K562 (cell line): ENCODE data around the gene CDH6. TPM values are rescaled to one million over a fixed set of nuclear protein-coding genes. Genes with fewer than 3 reads are reported as not detected.

ENCODE experiments used
- ATAC-seq: fragments of 200-7000 bp; cut with Tn5 transposase; 3 replicates; pipeline ENCODE4 v1.9.1; 2020; ENCODE audit warnings: moderate library complexity
- BruUV-seq: library from RNA; stranded (reverse); fragments of 400-500 nt; replicated peaks from 2 replicates; lab custom pipeline; 2021; lab: Mats Ljungman, UMichigan
- CTCF ChIA-PET: fragments of 300-600 bp; formaldehyde crosslinking; extraction: SDS; loops from one replicate; lab custom pipeline; 2021; ENCODE audit warnings: low intra/inter-chr PET ratio; lab: Yijun Ruan, JAX
- POLR2A ChIA-PET: fragments of 300-600, 350-650 bp; sonication (Branson Sonifier 250); formaldehyde crosslinking; extraction: SDS; loops from one replicate; lab custom pipeline; 2021; ENCODE audit warnings: antibody characterized with exemption, inconsistent platforms; lab: Yijun Ruan, JAX
- DNase-seq, 4 experiments: peaks; one replicate each; pipeline versions ENCODE4 v3.0.0 to v3.0.0-alpha.2; 2011 to 2018; ENCODE audit warnings: low spot score in 3 of 4, mixed read lengths in 3 of 4; ENCODE audit errors: extremely low read depth in 1 of 4
- FAIRE-seq: peaks from 2 replicates; lab custom pipeline; 2011; peaks lifted over from hg19 to GRCh38; lab: Jason Lieb, UNC
- H2AFZ ChIP-seq: 2 replicates; pipeline ENCODE4 v1.6.0; 2011; ENCODE audit warnings: low read depth, low read length, control low read depth, inconsistent platforms
- H3K27ac ChIP-seq: fragments of 200-600 bp; 3 replicates; pipeline ENCODE4 v1.8.0; 2011; ENCODE audit warnings: low read depth, mild to moderate bottlenecking, control low read depth, inconsistent platforms, low read length, moderate library complexity, mixed read lengths; ENCODE audit errors: extremely low read depth
- H3K27me3 ChIP-seq, 2 experiments: fragments of 300-600 bp in 1 of 2; 2 replicates in 1 of 2; 3 replicates in 1 of 2; pipeline versions ENCODE4 v1.6.0 to v1.8.0; 2011; ENCODE audit warnings: inconsistent platforms in 2 of 2, low read length in 2 of 2, mild to moderate bottlenecking in 1 of 2, mixed read lengths in 1 of 2, moderate library complexity in 1 of 2; ENCODE audit not compliant: control insufficient read depth in 2 of 2, insufficient read depth in 2 of 2
- H3K36me3 ChIP-seq: fragments of 300-600 bp; 3 replicates; pipeline ENCODE4 v1.8.0; 2011; ENCODE audit warnings: mild to moderate bottlenecking, low read length, inconsistent platforms; ENCODE audit not compliant: control insufficient read depth, insufficient read depth
- H3K4me1 ChIP-seq, 2 experiments: fragments of 200-600 bp in 1 of 2; replicated peaks in 1 of 2; 2 replicates in 1 of 2; 3 replicates in 1 of 2; pipeline versions ENCODE4 v1.5.1 to v1.8.0; 2011; ENCODE audit warnings: inconsistent platforms in 2 of 2, low read length in 2 of 2, mild to moderate bottlenecking in 1 of 2, mixed read lengths in 1 of 2, moderate library complexity in 1 of 2; ENCODE audit not compliant: control insufficient read depth in 2 of 2, insufficient read depth in 2 of 2
- H3K4me2 ChIP-seq: 2 replicates; pipeline ENCODE4 v1.6.1; 2011; ENCODE audit warnings: low read length, control low read depth, inconsistent platforms, mixed read lengths; ENCODE audit not compliant: insufficient read depth
- H3K4me3 ChIP-seq: fragments of 200-600 bp; sonication (generic), shearing (Covaris generic); 2 replicates; pipeline ENCODE4 v1.5.1; 2016; ENCODE audit warnings: control low read depth, inconsistent platforms
- H3K79me2 ChIP-seq: fragments of 200-600 bp; 3 replicates; pipeline ENCODE4 v1.8.0; 2011; ENCODE audit warnings: low read length, inconsistent platforms; ENCODE audit not compliant: control insufficient read depth, insufficient read depth
- H3K9ac ChIP-seq, 2 experiments: 2 replicates each; pipeline versions ENCODE4 v1.6.0 to v1.6.1; 2011; ENCODE audit warnings: low read depth in 2 of 2, low read length in 2 of 2, control low read depth in 1 of 2, inconsistent platforms in 1 of 2, mild to moderate bottlenecking in 1 of 2, mixed read lengths in 1 of 2; ENCODE audit not compliant: insufficient read depth in 1 of 2
- H3K9me1 ChIP-seq: one replicate; pipeline ENCODE4 v1.6.0; 2011; ENCODE audit warnings: inconsistent platforms, mild to moderate bottlenecking, low read length, moderate library complexity; ENCODE audit not compliant: control insufficient read depth, insufficient read depth
- H3K9me3 ChIP-seq: replicated peaks from 2 replicates; pipeline ENCODE4 v1.5.1; 2011; ENCODE audit warnings: low read depth, low read length, inconsistent platforms; ENCODE audit not compliant: control insufficient read depth, insufficient read depth
- H4K20me1 ChIP-seq: replicated peaks from 2 replicates; pipeline ENCODE4 v1.6.1; 2011; ENCODE audit warnings: low read length, inconsistent platforms, mixed read lengths; ENCODE audit not compliant: control insufficient read depth, insufficient read depth
- ATF2 ChIP-seq: sonication (generic); formaldehyde crosslinking; IDR thresholded peaks from 2 replicates; pipeline ENCODE4 v1.8.1; 2022; ENCODE audit warnings: missing genetic modification reagents
- EGR1 ChIP-seq: fragments of 450-650 bp; conservative IDR thresholded peaks from 2 replicates; pipeline ENCODE4 v1.6.1; 2017; ENCODE audit warnings: mild to moderate bottlenecking
- ETV6 ChIP-seq, 3 experiments: fragments of 150-350 bp in 1 of 3; sonication (generic) in 1 of 3; formaldehyde crosslinking in 1 of 3; IDR thresholded peaks; 2 replicates each; pipeline versions ENCODE4 v1.6.1 to v1.8.0; 2014 to 2022; ENCODE audit warnings: borderline replicate concordance in 2 of 3, low read depth in 2 of 3, antibody characterized with exemption in 1 of 3, low read length in 1 of 3, mild to moderate bottlenecking in 1 of 3, missing genetic modification reagents in 1 of 3
- MAFK ChIP-seq: IDR thresholded peaks from 2 replicates; pipeline ENCODE4 v1.6.1; 2011; ENCODE audit warnings: low read length, improper control_type of control experiment
- PRMT5 ChIP-seq: sonication (generic); formaldehyde crosslinking; IDR thresholded peaks from 2 replicates; pipeline ENCODE4 v1.5.0; 2020; ENCODE audit warnings: missing genetic modification reagents
- SMARCB1 ChIP-seq: IDR thresholded peaks from 2 replicates; pipeline ENCODE4 v1.6.1; 2011; ENCODE audit warnings: improper control_type of control experiment, low read depth; ENCODE audit not compliant: insufficient read length
- TBP ChIP-seq: optimal IDR thresholded peaks from 2 replicates; pipeline ENCODE3; 2011; ENCODE audit warnings: low read depth, low read length, improper control_type of control experiment
- THAP7 ChIP-seq: fragments of 250-450 bp; sonication (Bioruptor Pico); IDR thresholded peaks from 2 replicates; pipeline ENCODE4 v1.5.0; 2021
- XRCC3 ChIP-seq: fragments of 450-650 bp; IDR thresholded peaks from 2 replicates; pipeline ENCODE4 v1.6.1; 2017; ENCODE audit warnings: mild to moderate bottlenecking, moderate library complexity
- ZC3H11A ChIP-seq: IDR thresholded peaks from 2 replicates; pipeline ENCODE4 v1.6.1; 2012; ENCODE audit warnings: low read depth, low read length, improper control_type of control experiment
- in situ Hi-C: fragments of 300-500 bp; cut with MboI; formaldehyde crosslinking; loops from 4 replicates; pipeline ENCODE4 v1.15.0; 2018; ENCODE audit warnings: inconsistent platforms, mixed read lengths
- intact Hi-C: fragments of 100-400 bp; cut with micrococcal nuclease; formaldehyde crosslinking; loops from 2 replicates; pipeline ENCODE4 v1.14.2; 2022
- polyA plus RNA-seq, 8 experiments: library from polyadenylated mRNA; depleted of rRNA in 4 of 8; stranded (reverse) in 5 of 8; unstranded in 3 of 8; fragments of >200 nt; fragmentation: Nextera tagmentation in 2 of 8; fragmentation: Illumina TruSeq in 1 of 8; extraction: Ambion mirVana in 2 of 8; extraction: Trizol in 1 of 8; gene quantifications; 2 replicates each; pipeline versions ENCODE4 v1.2.1 to v1.2.3, GENCODE V29; 2011 to 2014; ENCODE audit warnings: inconsistent platforms in 1 of 8, missing spikeins in 1 of 8
- total RNA-seq, 7 experiments: library from RNA; depleted of rRNA in 6 of 7; stranded (reverse); fragments of >200 nt in 6 of 7; fragmentation: Illumina TruSeq in 2 of 7; extraction: Trizol in 2 of 7; gene quantifications; 2 replicates each; pipeline versions ENCODE4 v1.2.1 to v1.2.3, GENCODE V29; 2011 to 2021; ENCODE audit warnings: low replicate concordance in 1 of 7
- TF ChIP-seq, protein P1 (sequence below): fragments of 450-650 bp; IDR thresholded peaks from 2 replicates; pipeline ENCODE4 v1.6.1; 2016; ENCODE audit warnings: missing biosample characterization, missing genetic modification characterization
- TF ChIP-seq, protein P2 (sequence below): sonication (generic); formaldehyde crosslinking; IDR thresholded peaks from 2 replicates; pipeline ENCODE4 v1.8.0; 2022; ENCODE audit warnings: missing genetic modification reagents, mild to moderate bottlenecking, borderline replicate concordance
- TF ChIP-seq, protein P3 (sequence below): fragments of 250-450 bp; sonication (Bioruptor Pico); IDR thresholded peaks from 2 replicates; pipeline ENCODE4 v1.4.0; 2020; ENCODE audit warnings: mild to moderate bottlenecking, moderate library complexity

CDH6 gene
- total and polyA plus RNA-seq, 9 of the 15 experiments (the other 6 are each of a cell fraction or from before 2014, with no cell fraction given) = not detected

GRCh38 chr5:31346896-31347551 is 153.5 kb downstream of the CDH6 start (continued):
- TF ChIP-seq ATF2 (no peak), SMARCB1 (no peak)

GRCh38 chr5:31347552-31347905 is 154.0 kb downstream of the CDH6 start:
- ChIA-PET POLR2A (interaction anchor here (1.1 kb wide), 1 partner anchor 13 kb away, joined by 3 read pairs; no protein-coding TSS in a partner anchor), CTCF (no interaction called here)
- H3K9me3 ChIP-seq = no peaks in the 10 kb centered on the region
- H3K79me2 ChIP-seq = no peaks in the 10 kb centered on the region
- H3K4me1 ChIP-seq = no peaks in the 10 kb centered on the region
- H3K27ac ChIP-seq = no peak overlapping the region
- FAIRE-seq (no peak), DNase-seq (no peak), ATAC-seq (no peak)
- peaks cover 2 to 3% of the 10 kb centered on the region in 2 experiments; a peak in 1 of 5 replicates for H3K27me3 ChIP-seq
- no peak overlapping the region for H3K9ac ChIP-seq
- intact Hi-C loops (no loop called here), in situ Hi-C loops (no loop called here)
- H3K4me2 ChIP-seq = no peak overlapping the region
- H3K9me1 ChIP-seq = no peaks in the 10 kb centered on the region
- no TSS peak for BruUV-seq
- no peak overlapping the region for H2AFZ ChIP-seq
- H3K4me3 ChIP-seq = no peak overlapping the region
- H4K20me1 ChIP-seq = no peaks in the 10 kb centered on the region
- no peaks in the 10 kb centered on the region for H3K36me3 ChIP-seq
- TF ChIP-seq TBP (no peak), MAFK (no peak), XRCC3 (no peak), ZC3H11A (no peak), ETV6 (IDR thresholded peaks at IDR 0.05; ENCODE audit: borderline replicate concordance in 1 of 2, low read depth in 2 of 2, low read length in 1 of 2) (no peak), ETV6 (CRISPR knock-in tag; IDR thresholded peaks at IDR 0.05; ENCODE audit: borderline replicate concordance) (no peak), THAP7 (CRISPR knock-in tag) (no peak), PRMT5 (no peak), EGR1 (no peak)
- TF ChIP-seq, protein P1, sequence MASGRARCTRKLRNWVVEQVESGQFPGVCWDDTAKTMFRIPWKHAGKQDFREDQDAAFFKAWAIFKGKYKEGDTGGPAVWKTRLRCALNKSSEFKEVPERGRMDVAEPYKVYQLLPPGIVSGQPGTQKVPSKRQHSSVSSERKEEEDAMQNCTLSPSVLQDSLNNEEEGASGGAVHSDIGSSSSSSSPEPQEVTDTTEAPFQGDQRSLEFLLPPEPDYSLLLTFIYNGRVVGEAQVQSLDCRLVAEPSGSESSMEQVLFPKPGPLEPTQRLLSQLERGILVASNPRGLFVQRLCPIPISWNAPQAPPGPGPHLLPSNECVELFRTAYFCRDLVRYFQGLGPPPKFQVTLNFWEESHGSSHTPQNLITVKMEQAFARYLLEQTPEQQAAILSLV (tag) = no peak
- TF ChIP-seq, protein P2, sequence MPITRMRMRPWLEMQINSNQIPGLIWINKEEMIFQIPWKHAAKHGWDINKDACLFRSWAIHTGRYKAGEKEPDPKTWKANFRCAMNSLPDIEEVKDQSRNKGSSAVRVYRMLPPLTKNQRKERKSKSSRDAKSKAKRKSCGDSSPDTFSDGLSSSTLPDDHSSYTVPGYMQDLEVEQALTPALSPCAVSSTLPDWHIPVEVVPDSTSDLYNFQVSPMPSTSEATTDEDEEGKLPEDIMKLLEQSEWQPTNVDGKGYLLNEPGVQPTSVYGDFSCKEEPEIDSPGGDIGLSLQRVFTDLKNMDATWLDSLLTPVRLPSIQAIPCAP = no peak
- TF ChIP-seq, protein P3, sequence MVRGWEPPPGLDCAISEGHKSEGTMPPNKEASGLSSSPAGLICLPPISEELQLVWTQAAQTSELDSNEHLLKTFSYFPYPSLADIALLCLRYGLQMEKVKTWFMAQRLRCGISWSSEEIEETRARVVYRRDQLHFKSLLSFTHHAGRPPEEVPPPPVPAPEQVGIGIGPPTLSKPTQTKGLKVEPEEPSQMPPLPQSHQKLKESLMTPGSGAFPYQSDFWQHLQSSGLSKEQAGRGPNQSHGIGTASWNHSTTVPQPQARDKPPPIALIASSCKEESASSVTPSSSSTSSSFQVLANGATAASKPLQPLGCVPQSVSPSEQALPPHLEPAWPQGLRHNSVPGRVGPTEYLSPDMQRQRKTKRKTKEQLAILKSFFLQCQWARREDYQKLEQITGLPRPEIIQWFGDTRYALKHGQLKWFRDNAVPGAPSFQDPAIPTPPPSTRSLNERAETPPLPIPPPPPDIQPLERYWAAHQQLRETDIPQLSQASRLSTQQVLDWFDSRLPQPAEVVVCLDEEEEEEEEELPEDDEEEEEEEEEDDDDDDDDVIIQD (CRISPR knock-in tag) = no peak
